ENCODE data around the gene PLPP4. TPM values are rescaled to one million over a fixed set of nuclear protein-coding genes. Genes with fewer than 3 reads are reported as not detected.

Gene PLPP4
- polyA plus RNA-seq, 3 donors, result not detected

DNA sequence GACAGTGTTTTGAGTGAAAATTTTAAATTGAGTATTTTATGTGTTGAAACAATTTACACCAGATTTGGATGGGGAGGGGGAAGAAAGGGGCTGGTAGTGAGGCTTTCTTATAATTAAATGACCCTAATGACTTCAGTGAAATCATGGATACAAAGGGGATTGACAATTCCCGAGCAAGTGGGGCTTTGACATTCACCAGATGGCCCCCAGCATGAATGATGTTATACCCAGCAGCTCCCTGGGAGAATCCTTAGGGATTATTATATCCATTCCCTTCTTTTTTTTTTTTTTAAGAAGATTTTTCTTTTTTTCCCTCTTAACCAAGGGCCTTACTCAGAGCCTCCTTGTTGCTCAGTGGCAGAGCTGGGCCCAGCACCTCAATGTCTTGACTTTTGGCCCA, 17.9 kb downstream of the PLPP4 start:
- no peak overlapping the region for H3K4me2 ChIP-seq (replicated peaks; ENCODE audit: extremely low read depth, low read length, poor library complexity, severe bottlenecking)
- intact Hi-C loops (cut with micrococcal nuclease), result no loop called here
- no peaks in the 10 kb centered on the region for H3K36me3 Mint-ChIP-seq
- TF ChIP-seq, protein P1, sequence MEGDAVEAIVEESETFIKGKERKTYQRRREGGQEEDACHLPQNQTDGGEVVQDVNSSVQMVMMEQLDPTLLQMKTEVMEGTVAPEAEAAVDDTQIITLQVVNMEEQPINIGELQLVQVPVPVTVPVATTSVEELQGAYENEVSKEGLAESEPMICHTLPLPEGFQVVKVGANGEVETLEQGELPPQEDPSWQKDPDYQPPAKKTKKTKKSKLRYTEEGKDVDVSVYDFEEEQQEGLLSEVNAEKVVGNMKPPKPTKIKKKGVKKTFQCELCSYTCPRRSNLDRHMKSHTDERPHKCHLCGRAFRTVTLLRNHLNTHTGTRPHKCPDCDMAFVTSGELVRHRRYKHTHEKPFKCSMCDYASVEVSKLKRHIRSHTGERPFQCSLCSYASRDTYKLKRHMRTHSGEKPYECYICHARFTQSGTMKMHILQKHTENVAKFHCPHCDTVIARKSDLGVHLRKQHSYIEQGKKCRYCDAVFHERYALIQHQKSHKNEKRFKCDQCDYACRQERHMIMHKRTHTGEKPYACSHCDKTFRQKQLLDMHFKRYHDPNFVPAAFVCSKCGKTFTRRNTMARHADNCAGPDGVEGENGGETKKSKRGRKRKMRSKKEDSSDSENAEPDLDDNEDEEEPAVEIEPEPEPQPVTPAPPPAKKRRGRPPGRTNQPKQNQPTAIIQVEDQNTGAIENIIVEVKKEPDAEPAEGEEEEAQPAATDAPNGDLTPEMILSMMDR (IDR thresholded peaks at IDR 0.05), result no peak
- H3K36me3 ChIP-seq (replicated peaks in 1 of 2; ENCODE audit: control insufficient read depth in 1 of 2, insufficient read depth in 2 of 2, low read length in 2 of 2), result no peaks in the 10 kb centered on the region
- no peak overlapping the region for H3K4me3 Mint-ChIP-seq
- no peaks in the 10 kb centered on the region for H3K4me1 Mint-ChIP-seq
- no peak overlapping the region for H3K4me3 ChIP-seq (replicated peaks in 1 of 3; ENCODE audit: low read depth in 2 of 3, low read length in 3 of 3)
- no peak overlapping the region for H3K27ac ChIP-seq (ENCODE audit: low read depth in 1 of 2, low read length in 2 of 2)
- WGBS (ENCODE audit: insufficient coverage), result no CpG with 5 or more reads among the region's 1 CpG
- H3K4me1 ChIP-seq (ENCODE audit: control insufficient read depth in 1 of 2, insufficient read depth in 2 of 2, low read length in 2 of 2), result no peaks in the 10 kb centered on the region
- H3K27ac Mint-ChIP-seq, result no peak overlapping the region
- H3K9me3 ChIP-seq (replicated peaks in 1 of 2; ENCODE audit: control insufficient read depth in 1 of 2, insufficient read depth in 1 of 2, low read length in 2 of 2), result peaks cover 3 to 5% of the 10 kb centered on the region in 2 donors
- no peak for DNase-seq
- H3K27me3 Mint-ChIP-seq (ENCODE audit: low read depth in 3 of 3), result peaks cover 1 to 9% (median 2%) of the 10 kb centered on the region in 3 donors
- H2AFZ ChIP-seq (ENCODE audit: insufficient read depth, low read depth, low read length, poor library complexity, severe bottlenecking), result no peak overlapping the region
- H3K9ac ChIP-seq (ENCODE audit: insufficient read depth, low read length, poor library complexity, severe bottlenecking), result no peak overlapping the region
- H3K9me3 Mint-ChIP-seq, result peaks cover 2 to 12% (median 4%) of the 10 kb centered on the region in 7 donors
- H4K20me1 ChIP-seq (ENCODE audit: insufficient read depth, low read length), result no peaks in the 10 kb centered on the region
- H3K27me3 ChIP-seq (ENCODE audit: control insufficient read depth in 2 of 2, insufficient read depth in 2 of 2, low read length in 2 of 2), result no peaks in the 10 kb centered on the region
- H3K79me2 ChIP-seq (ENCODE audit: insufficient read depth, low read length), result no peaks in the 10 kb centered on the region

DNA sequence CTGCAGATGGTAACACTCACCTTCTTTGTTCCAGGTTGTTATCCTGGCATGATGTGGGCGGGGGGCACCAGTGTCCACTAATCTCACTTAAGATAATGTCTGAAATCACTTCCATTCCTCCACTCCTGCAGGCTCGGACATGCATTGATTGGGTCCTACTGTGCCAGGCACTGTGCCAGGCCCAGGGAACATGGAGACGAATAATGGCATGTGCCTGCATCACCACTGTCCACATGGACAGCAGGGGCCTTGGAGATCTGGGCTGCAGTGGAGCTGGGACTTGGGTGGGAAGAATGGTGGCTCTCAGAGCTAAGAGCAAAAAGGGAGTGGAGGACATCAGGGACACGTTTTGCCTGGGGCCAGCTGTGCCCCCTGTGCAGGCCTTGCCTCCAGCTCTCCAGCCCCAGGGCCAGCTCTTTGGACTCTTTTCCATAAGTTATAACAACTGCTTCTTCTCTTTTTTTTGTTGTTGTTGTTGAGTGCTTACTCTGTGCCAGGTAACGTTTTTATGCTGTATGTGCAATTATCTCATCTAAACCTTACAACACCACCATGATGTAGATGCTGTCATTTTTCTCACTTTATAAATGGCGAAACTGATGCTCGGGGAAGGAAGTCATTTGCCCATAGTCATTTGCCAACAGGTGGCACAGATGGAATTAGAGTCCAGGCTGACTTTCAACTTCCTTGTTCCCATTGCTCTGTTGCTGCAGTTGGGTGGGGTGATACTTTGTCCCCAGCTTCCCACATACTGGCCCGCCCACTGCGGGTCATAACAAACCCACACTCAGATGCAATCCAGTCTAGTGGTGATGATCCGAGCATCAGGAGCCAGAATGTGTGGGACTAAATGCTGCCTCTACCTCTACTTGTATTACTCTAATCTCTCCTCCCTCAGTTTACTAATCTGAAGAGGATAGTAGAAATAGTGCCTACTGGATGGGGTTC, 19.1 kb downstream of the PLPP4 start:
- Mint-ChIP-seq H3K9me3 (peaks cover 2 to 15% (median 4%) of the 10 kb centered on the region in 7 donors), H3K4me1 (no peaks in the 10 kb centered on the region), H3K4me3 (no peak overlapping the region), H3K36me3 (no peaks in the 10 kb centered on the region), H3K27me3 (ENCODE audit: low read depth in 3 of 3) (peaks cover 1 to 10% (median 2%) of the 10 kb centered on the region in 3 donors), H3K27ac (peak overlapping the region in 1 of 7 donors; percentile 38)
- Histone ChIP-seq H3K4me2 (replicated peaks; ENCODE audit: extremely low read depth, low read length, poor library complexity, severe bottlenecking) (no peak overlapping the region), H3K27me3 (ENCODE audit: control insufficient read depth in 2 of 2, insufficient read depth in 2 of 2, low read length in 2 of 2) (no peaks in the 10 kb centered on the region), H3K36me3 (replicated peaks in 1 of 2; ENCODE audit: control insufficient read depth in 1 of 2, insufficient read depth in 2 of 2, low read length in 2 of 2) (no peaks in the 10 kb centered on the region), H3K9ac (ENCODE audit: insufficient read depth, low read length, poor library complexity, severe bottlenecking) (no peak overlapping the region), H4K20me1 (ENCODE audit: insufficient read depth, low read length) (no peaks in the 10 kb centered on the region), H3K79me2 (ENCODE audit: insufficient read depth, low read length) (no peaks in the 10 kb centered on the region), H3K4me1 (ENCODE audit: control insufficient read depth in 1 of 2, insufficient read depth in 2 of 2, low read length in 2 of 2) (no peaks in the 10 kb centered on the region), H3K27ac (ENCODE audit: low read depth in 1 of 2, low read length in 2 of 2) (no peak overlapping the region), H3K4me3 (replicated peaks in 1 of 3; ENCODE audit: low read depth in 2 of 3, low read length in 3 of 3) (no peak overlapping the region), H3K9me3 (replicated peaks in 1 of 2; ENCODE audit: control insufficient read depth in 1 of 2, insufficient read depth in 1 of 2, low read length in 2 of 2) (peaks cover 5% of the 10 kb centered on the region in 2 donors), H2AFZ (ENCODE audit: insufficient read depth, low read depth, low read length, poor library complexity, severe bottlenecking) (no peak overlapping the region)
- TF ChIP-seq, protein P1 (IDR thresholded peaks at IDR 0.05), result no peak
- intact Hi-C loops (cut with micrococcal nuclease), result no loop called here
- no peak for DNase-seq
- 83% methylated on average over 2 of the region's 10 CpGs for WGBS (ENCODE audit: insufficient coverage)

Measured in CD14-positive monocyte (primary cell).